ENCODE data around the gene AMFR.

AMFR gene

DNA sequence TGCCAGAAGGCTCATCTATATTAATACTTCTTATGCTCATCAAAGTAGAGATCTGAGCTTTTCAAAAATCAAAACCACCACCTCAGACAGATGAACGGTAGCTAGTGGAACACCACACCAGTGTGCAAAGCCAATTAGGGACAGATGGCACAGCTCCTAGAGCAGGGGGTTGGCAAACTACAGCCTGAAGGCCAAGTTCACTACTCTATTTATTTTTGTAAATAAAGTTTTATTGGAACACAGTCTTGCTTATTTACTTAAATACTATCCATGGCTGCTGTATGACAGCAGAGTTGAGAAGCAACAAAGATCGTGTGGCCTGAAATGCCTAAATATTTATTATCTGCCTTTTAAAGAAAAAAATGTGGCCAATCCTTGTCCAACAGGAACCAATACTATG lies 56.8 kb downstream of the AMFR start:
- no peaks in the 10 kb centered on the region for H3K9me3 Mint-ChIP-seq
- no peak overlapping the region for H3K27ac Mint-ChIP-seq
- peaks cover 12% of the 10 kb centered on the region for H3K36me3 Mint-ChIP-seq (ENCODE audit: low read depth)
- no peak overlapping the region for H3K4me3 Mint-ChIP-seq
- H3K4me1 Mint-ChIP-seq (ENCODE audit: low read depth) = peaks cover 10% of the 10 kb centered on the region
- no peaks in the 10 kb centered on the region for H3K27me3 Mint-ChIP-seq (ENCODE audit: low read depth)

DNA sequence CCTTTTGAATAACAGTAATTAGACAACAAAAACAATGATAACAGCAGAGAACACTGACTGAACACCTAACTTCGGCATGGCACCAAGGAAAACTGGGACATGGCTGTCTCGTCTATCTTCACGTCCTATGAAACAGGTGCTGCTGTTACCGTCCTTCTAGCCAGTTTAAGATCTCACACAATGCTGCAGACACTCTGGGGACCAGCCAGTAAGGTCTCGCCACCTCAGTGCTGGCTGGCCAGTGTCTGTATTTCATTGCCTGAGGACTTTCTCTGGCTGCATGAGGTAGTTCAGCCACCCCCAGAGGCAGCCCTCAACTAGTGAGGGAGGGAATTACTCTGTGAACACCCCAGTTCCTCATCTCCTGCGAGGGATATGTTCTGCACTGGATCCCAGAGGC lies 57.6 kb downstream of the AMFR start:
- Mint-ChIP-seq H3K4me3 (no peak overlapping the region), H3K36me3 (ENCODE audit: low read depth) (peaks cover 9% of the 10 kb centered on the region), H3K27me3 (ENCODE audit: low read depth) (no peaks in the 10 kb centered on the region), H3K9me3 (no peaks in the 10 kb centered on the region), H3K27ac (no peak overlapping the region), H3K4me1 (ENCODE audit: low read depth) (peaks cover 10% of the 10 kb centered on the region)

DNA sequence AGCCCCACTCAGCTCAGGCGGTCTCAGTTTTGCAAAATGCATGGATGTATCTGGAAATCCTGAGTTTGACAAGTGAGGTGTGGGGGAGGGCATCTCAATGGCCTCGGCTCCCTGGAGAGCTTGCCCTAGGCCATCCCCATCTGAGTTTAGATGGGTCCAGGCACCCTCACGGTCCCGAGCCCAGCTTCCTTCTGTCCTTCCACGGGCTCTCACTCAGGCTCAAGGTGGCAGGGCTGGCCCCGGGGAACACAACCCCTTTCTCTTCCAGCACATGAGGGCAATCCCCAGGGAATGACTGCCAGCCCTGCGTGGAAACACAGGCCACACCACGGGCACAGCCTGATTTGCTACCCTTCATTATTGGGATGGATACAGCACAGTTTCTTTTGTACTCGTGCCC lies 58.4 kb downstream of the AMFR start:
- H3K27ac Mint-ChIP-seq = no peak overlapping the region
- H3K36me3 Mint-ChIP-seq (ENCODE audit: low read depth) = peaks cover 13% of the 10 kb centered on the region
- no peaks in the 10 kb centered on the region for H3K9me3 Mint-ChIP-seq
- peaks cover 3% of the 10 kb centered on the region for H3K4me1 Mint-ChIP-seq (ENCODE audit: low read depth)
- no peaks in the 10 kb centered on the region for H3K27me3 Mint-ChIP-seq (ENCODE audit: low read depth)
- H3K4me3 Mint-ChIP-seq = no peak overlapping the region

DNA sequence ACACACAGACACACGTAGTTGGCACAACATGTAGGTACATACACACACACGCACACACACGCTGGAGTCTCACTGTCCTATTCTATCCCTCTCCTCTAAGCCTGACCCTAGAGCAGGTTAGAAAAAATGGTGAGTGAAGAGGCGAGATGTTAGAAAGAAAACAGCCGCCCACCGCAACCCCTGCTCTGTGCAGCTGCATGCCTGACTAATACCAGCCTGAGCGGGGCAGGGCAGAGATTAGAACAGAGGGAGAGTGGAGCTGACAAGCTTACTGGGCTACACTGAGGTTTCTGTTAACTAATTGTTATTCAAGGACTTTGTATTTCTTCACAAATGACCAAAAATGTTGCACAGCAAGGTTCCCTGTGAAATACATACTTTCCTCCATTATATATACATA lies 59.8 kb downstream of the AMFR start:
- Mint-ChIP-seq H3K27me3 (ENCODE audit: low read depth) (no peaks in the 10 kb centered on the region), H3K4me1 (ENCODE audit: low read depth) (no peaks in the 10 kb centered on the region), H3K27ac (no peak overlapping the region), H3K9me3 (no peaks in the 10 kb centered on the region), H3K4me3 (no peak overlapping the region), H3K36me3 (ENCODE audit: low read depth) (peaks cover 11% of the 10 kb centered on the region)

DNA sequence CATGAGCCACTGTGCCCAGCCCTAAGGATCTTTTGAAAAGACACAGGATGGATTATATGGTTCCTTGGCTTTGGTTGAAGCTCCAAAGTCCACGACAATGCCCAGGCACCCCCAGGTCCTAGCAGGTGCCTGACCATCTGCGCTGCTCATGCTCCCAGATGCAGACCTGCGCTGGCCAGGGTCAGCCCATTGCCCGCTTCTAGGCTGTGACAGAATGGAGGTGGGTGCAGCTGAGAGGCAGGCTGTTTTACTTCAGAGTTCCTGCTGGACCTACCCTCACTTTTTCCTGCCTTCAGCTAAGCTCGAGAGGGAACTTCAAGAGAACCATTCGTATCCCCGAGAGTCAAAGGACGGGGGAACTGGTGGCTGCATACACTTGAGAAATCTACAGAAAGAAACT lies 60.5 kb downstream of the AMFR start:
- no peaks in the 10 kb centered on the region for H3K9me3 Mint-ChIP-seq
- H3K4me3 Mint-ChIP-seq = no peak overlapping the region
- H3K27me3 Mint-ChIP-seq (ENCODE audit: low read depth) = no peaks in the 10 kb centered on the region
- peaks cover 2% of the 10 kb centered on the region for H3K4me1 Mint-ChIP-seq (ENCODE audit: low read depth)
- H3K36me3 Mint-ChIP-seq (ENCODE audit: low read depth) = peaks cover 11% of the 10 kb centered on the region
- H3K27ac Mint-ChIP-seq = no peak overlapping the region

DNA sequence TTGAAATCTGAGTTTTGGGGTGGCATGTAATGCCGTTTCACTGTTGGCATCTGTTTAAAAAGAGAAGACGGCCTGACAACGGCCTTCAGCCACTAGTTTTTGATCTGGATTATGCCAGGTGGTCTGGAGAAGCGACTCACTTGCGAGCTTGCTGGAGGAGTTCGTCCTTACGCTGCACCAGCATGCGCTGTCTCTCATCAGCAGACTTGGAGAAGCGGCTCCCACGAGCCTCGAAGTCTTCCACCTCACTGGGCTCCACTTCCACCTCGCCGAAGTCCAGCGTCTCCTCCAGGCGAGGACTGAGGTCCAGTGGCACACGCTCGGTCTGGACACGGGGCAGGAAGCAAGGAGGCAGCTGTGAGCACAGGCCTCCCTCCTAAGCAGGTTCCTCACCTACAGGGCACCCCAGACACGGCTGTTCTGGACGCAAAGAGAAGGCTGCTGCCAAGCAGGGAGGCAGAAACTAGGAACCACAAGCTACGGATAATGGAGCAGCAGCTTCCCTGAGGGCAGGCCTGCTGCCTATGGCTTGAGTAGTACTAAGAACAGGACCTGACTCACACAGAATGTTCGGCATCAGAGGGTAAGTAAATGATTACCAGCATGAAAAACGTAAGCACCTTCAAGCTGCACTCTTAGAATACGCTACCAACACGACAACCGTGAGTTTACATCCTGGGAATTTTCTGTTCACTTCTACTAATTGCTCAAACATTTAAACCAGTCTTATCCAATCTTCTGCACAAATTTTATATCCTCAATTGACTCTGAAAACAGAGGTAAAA lies 61.4 kb downstream of the AMFR start:
- Mint-ChIP-seq H3K9me3 (no peaks in the 10 kb centered on the region), H3K4me1 (ENCODE audit: low read depth) (peaks cover 7% of the 10 kb centered on the region), H3K27me3 (ENCODE audit: low read depth) (no peaks in the 10 kb centered on the region), H3K4me3 (no peak overlapping the region), H3K27ac (no peak overlapping the region), H3K36me3 (ENCODE audit: low read depth) (peaks cover 10% of the 10 kb centered on the region)

DNA sequence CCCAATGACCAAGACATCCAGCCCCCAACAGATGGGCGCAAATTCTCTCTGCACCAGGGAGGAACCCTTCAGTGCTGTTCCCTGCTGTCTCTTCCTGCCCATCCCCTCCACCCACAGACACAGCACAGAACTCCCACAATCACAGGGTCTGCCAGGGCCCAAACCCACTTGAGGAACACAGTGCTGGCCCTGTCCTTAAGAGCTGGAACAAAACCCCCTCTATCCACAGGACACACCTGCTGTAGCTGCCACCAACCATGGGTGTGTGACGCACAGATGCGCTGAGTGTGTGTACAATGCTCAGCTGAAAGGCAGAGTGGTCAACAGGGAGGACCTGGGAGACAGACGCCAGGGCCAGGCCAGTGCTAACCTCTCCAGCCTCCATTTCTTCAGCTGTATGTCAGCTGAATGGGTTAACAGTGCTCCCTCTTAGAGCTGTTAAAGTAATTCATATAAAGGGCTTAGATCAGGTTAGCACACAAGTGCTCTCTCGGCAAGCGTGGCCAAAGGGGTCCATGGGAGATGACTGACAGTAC lies 62.1 kb downstream of the AMFR start:
- peaks cover 8% of the 10 kb centered on the region for H3K4me1 Mint-ChIP-seq (ENCODE audit: low read depth)
- H3K36me3 Mint-ChIP-seq (ENCODE audit: low read depth) = peaks cover 6% of the 10 kb centered on the region
- no peak overlapping the region for H3K27ac Mint-ChIP-seq
- H3K9me3 Mint-ChIP-seq = no peaks in the 10 kb centered on the region
- no peaks in the 10 kb centered on the region for H3K27me3 Mint-ChIP-seq (ENCODE audit: low read depth)
- H3K4me3 Mint-ChIP-seq = no peak overlapping the region

DNA sequence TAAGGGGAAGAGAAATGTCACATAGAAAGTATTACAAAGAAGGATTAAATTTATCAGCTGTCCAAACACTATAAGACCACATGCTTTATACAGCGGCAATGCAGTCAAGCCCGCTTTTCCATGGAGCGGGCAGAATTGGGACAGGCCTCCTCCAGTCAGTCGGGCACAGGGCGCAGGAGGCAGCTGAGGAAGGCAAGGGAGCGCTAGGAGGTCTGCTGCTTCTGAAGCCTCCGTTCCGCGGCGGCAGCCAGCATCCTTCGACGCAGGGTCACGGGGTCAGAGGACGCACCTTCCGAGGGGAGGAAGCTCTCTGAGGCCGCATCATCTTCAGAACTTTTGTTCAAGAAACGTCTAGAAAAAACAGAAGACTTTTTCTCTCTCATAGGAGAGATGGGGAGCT lies 62.6 kb downstream of the AMFR start:
- Mint-ChIP-seq H3K27ac (no peak overlapping the region), H3K9me3 (no peaks in the 10 kb centered on the region), H3K4me1 (ENCODE audit: low read depth) (peaks cover 8% of the 10 kb centered on the region), H3K36me3 (ENCODE audit: low read depth) (peaks cover 6% of the 10 kb centered on the region), H3K4me3 (no peak overlapping the region), H3K27me3 (ENCODE audit: low read depth) (no peaks in the 10 kb centered on the region)

DNA sequence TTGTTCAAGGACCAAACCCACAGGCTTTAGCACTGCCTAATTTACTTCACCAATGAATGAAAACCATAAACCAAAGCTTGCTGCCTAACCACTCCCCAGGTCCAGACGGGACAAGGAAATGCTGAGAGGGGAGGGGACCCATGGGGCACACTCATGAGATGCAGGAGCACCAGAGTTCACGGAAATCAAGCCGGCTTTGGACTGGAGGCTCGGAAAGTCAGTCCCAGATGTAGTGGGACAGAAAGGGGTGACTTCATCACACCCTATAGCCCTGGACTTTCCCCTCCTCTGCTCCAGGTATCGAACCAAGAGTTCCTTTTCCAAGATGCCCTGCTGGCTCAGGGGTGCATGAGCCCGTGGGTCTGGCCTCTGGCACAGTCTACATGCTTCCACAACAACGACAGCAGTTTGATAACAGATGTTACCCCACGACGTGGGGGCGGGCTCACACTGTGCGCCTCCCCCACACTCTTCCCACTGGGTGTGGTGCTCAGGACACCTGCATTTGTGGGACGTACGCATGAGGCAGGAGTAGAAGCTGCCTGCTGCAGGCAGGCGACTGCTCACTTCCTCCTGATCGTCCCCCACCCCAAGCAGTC lies 63.2 kb downstream of the AMFR start:
- Mint-ChIP-seq H3K36me3 (ENCODE audit: low read depth) (peaks cover 6% of the 10 kb centered on the region), H3K4me1 (ENCODE audit: low read depth) (peaks cover 12% of the 10 kb centered on the region), H3K27ac (no peak overlapping the region), H3K9me3 (no peaks in the 10 kb centered on the region), H3K4me3 (no peak overlapping the region), H3K27me3 (ENCODE audit: low read depth) (no peaks in the 10 kb centered on the region)

DNA sequence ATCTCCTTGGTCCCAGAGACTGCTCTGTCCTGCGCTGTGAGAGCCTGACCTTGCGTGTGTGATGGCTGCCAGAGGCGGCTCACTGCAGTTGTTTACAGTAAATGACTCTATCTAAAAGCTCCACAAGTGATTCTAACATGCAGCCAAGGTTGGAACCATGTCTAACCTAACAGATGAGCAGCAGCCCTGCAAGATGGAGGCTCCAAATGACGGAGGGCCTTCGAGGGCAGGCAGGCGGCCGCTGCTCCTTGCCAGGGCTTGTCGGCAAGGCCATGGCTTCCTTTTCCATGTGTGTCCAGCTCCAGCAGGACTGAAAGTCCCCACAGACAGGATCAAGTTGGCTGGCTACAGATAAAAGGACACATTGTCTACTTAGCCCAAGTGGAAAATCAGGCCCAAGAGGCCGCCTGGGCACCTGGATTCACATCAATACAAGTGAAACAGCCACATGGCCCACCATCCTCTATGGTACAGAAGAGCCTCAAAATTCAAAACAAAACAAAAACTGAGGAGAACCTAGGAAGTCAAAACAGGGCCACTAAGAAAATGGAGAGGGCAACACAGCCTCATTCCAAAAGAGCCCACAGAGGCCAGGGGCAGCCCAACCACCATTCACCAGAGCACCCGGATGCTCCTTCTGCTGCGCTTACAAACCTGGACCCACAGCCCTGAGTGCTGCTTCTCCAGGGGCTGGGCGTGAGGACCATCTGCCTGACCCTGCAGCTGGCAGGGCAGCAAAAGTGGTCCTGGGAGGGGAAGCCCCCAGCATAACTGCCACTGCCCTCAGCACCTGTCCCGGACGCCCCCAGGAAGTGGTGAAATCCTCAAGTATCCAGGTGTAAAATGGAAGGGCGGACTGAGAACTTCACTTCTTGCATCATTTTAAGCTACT lies 65.0 kb downstream of the AMFR start:
- peaks cover 25% of the 10 kb centered on the region for H3K4me1 Mint-ChIP-seq (ENCODE audit: low read depth)
- H3K36me3 Mint-ChIP-seq (ENCODE audit: low read depth) = peaks cover 6% of the 10 kb centered on the region
- no peak overlapping the region for H3K27ac Mint-ChIP-seq
- H3K9me3 Mint-ChIP-seq = no peaks in the 10 kb centered on the region
- no peak overlapping the region for H3K4me3 Mint-ChIP-seq
- H3K27me3 Mint-ChIP-seq (ENCODE audit: low read depth) = no peaks in the 10 kb centered on the region

DNA sequence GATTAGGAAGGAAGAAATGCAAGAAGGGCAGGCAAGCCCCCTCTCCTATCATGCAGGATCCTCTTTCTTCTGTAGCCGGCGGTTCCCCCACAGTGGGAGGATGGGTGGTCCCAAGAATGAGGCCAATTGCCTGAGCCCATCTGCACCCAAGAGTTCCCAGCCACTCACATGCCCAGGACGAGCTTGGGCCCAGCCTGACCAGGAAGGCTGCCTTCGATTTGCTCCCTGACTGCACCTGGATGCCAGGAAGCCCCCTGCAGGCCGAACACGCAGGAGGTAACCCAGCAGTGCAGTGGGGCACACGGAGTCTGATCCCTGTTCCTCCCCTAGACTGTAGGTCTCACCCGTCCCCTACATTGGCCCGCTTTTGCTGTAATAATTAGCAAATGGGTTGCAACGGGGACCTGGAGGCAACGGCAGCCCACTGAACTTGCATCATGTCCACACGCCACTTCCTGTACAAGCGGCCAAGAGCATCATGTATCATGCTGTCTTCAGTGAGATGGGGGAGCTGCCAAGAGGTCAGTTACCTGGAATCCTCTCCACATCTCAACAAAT lies 67.5 kb downstream of the AMFR start:
- Mint-ChIP-seq H3K27me3 (ENCODE audit: low read depth) (no peaks in the 10 kb centered on the region), H3K36me3 (ENCODE audit: low read depth) (peaks cover 6% of the 10 kb centered on the region), H3K4me3 (no peak overlapping the region), H3K4me1 (ENCODE audit: low read depth) (peaks cover 29% of the 10 kb centered on the region), H3K9me3 (no peaks in the 10 kb centered on the region), H3K27ac (no peak overlapping the region)

DNA sequence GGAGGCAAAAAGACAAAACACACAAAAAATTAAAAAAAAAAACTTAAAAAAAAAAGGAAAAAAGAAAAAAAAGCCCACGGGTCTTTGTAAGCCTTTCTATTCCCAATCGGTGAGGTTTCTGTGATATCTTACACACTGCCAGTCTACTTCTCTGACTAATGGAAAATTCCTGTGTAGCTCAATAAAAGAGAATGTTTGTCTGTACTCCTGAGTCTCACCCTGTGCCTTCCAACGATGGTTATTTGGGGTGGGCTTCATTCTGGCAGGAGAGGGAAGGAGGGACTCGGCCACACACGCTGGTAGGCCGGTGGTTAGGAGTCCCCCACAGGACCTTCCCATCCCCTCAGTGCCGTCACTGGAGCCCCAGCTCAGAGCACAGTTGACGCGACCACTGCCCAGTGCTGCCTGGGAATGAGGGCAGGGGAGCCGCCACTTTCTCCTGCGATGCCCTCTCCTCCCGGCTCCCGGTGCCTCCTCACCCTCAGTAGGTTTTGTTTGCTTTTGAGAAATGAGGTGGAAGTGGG lies 68.0 kb downstream of the AMFR start:
- H3K4me3 Mint-ChIP-seq = peak overlapping the region; percentile 83
- H3K27me3 Mint-ChIP-seq (ENCODE audit: low read depth) = no peaks in the 10 kb centered on the region
- H3K4me1 Mint-ChIP-seq (ENCODE audit: low read depth) = peaks cover 29% of the 10 kb centered on the region
- H3K9me3 Mint-ChIP-seq = no peaks in the 10 kb centered on the region
- H3K27ac Mint-ChIP-seq = peak overlapping the region; percentile 97
- H3K36me3 Mint-ChIP-seq (ENCODE audit: low read depth) = peaks cover 3% of the 10 kb centered on the region

DNA sequence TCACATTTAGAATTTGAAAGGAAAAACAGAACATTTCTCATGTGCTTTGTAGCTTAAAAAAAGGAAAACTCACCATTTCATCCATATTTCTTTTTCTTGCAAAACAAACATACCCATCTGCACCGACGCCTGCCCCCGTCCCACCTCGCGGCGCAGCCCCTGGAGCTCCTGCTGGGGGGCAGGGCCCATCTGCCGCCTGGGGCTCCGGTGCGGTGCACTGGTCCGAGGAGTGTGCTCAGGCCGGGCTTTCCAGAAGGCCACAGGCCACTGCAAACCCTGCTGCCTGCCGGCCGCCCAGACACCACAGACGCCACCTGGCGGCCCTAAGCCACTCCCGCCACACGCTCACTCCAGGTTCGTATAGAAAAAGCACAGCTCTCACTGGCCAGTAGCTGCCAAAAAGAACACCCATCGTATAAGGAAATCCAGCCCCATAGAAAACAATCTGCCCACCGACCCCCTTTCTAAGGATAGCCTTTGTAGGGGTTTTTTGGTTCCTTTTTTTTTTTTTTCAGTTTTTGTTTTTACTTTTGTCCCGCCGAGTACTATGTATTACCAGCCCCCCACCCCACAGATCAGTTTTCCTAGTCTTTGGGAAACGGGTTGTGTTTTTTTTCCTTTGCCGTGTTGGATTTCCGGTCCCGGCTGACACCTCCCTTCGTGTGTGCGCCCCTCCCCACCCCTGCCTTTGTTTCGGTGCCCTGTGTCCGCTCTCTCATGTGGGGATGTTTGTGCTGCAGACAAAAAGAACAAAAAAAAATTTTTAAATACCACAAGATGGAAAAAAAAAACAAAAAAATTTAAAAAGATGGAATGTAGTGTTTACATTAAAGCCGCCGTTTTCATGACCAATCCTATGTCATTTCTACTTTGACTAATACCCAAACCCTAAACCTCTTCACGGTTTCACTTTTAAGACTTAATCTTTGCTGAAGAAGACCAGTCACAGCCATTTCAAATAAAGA lies 68.8 kb downstream of the AMFR start:
- peak overlapping the region; percentile 97 for H3K27ac Mint-ChIP-seq
- H3K9me3 Mint-ChIP-seq = no peaks in the 10 kb centered on the region
- peak overlapping the region; percentile 83 for H3K4me3 Mint-ChIP-seq
- H3K36me3 Mint-ChIP-seq (ENCODE audit: low read depth) = peaks cover 2% of the 10 kb centered on the region
- H3K27me3 Mint-ChIP-seq (ENCODE audit: low read depth) = no peaks in the 10 kb centered on the region
- H3K4me1 Mint-ChIP-seq (ENCODE audit: low read depth) = peaks cover 29% of the 10 kb centered on the region

All from T-helper 1 cell treated with Interleukin-12 subunit alpha and Interleukin-12 subunit beta and Interleukin-4 antibody, amounts not matched to agents 30 μg/mL and 1 μg/mL, for 36 hours (primary cell).